T-helper 1 cell treated with Interleukin-12 subunit alpha and Interleukin-12 subunit beta and Interleukin-4 antibody, amounts not matched to agents 30 ng/mL and 1 ng/mL, for 36 hours (primary cell): ENCODE measurements around the gene TRMT11. TPM values are rescaled to one million over a fixed set of nuclear protein-coding genes. Genes with fewer than 3 reads are reported as not detected.

ENCODE experiments used
- intact Hi-C: fragments of 100-400 bp; cut with micrococcal nuclease; formaldehyde crosslinking; loops from one replicate; pipeline ENCODE4 v1.15.1; 2024
- total RNA-seq: library from RNA; stranded (reverse); gene quantifications from 2 replicates; pipeline ENCODE4 v1.2.3, GENCODE V29; 2022

TRMT11 gene
- total RNA-seq, 1 donor from 2014 or later = 17.0 TPM

DNA sequence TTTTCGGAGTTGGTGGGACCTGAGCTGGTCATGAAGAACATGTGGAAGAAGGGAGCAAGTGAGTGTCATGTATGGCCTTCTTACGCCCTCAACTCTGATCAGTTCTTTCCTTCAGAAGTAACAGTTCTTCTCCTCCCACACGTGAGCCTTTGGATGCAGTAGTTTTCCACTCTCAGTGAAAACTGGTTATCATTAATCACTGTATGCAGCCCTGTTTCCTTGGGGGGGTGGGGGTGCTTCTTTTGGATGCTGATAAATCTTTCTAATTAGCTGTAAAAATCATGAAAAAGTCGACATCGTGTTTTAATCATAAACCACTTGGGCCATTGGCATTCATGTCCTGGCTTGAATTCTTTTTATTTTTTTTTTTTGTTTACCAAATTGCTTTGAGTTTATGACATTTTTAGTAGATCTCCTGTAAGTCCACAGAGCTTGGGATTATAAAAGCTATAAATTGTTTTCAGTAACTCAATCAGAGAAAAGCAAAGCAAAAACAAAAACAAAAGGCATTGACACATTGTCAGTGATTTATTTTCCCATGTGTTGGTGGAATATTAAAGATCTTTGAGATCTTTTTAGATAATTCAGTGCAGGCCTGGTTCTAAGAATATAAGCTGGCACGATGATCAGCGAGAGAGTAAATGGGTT lies 84.8 kb downstream of the TRMT11 start:
- intact Hi-C loops = no loop called here

DNA sequence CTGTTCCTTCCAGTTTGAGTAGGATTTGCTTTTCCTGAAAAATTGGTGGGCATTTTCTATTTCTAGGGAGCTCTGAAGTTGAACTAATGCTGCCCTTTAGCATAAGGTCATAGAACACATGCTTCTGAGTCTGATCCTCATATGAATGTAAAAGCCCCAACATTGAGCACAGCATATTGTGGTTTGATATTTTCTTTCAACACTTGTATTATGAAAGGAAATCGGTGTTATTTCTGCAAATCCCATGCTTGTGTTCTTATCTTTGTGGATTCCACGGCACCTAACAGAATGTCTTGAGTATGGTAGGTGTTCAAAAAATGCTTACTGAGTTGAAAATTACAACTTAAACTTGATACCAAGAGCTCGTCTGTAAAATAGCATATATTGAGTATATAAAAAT lies 85.8 kb downstream of the TRMT11 start:
- intact Hi-C loops = no loop called here

DNA sequence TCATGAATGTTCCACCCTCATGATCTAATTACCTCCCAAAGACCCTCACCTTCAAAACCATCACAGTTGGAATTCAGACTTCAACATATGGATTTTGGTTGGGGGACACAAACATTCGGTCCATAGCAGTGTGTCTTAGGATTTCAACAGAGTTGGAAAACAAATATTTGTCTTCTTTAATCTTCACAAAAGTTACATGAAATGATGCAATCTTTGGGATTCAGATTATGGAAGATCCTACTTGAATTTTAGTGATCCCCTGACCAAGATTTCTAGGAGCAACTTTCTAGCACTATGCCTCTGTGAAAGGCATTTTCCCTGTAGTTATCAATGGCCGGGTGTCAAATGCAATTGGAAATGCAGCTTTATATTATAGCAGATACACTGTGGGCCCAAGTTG lies 86.5 kb downstream of the TRMT11 start:
- intact Hi-C loops = no loop called here

DNA sequence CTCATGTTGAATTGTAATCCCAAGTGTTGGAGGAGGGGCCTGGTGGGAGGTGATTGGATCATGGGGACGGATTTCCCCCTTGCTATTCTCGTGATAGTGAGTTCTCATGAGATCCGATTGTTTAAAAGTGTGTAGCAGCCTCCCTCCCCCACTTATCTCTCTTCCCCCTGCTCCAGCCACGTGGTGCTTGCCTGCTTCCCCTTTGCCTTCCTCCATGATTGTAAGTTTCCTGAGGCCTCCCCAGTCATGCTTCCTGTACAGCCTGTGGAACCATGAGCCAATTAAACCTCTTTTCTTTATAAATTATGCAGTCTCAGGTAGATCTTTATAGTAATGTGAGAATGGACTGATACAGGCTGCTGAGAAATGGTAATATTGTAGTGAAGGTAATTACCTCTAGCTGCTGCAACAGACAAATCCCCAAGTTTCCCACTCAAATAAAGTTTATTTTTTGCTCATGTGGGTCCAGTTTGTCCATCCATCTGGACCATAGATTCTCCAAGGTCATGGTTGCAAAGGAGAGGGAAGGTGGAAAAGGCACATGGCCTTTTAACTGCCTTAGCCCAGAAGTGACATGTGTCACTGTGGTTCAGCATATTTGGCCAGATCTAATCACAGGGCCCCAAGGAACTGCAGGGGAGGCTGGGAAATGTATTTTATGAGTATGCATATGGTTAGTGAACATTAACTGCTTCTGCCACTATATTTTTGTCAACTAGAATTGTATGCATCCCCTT lies 89.2 kb downstream of the TRMT11 start:
- intact Hi-C loops = no loop called here

DNA sequence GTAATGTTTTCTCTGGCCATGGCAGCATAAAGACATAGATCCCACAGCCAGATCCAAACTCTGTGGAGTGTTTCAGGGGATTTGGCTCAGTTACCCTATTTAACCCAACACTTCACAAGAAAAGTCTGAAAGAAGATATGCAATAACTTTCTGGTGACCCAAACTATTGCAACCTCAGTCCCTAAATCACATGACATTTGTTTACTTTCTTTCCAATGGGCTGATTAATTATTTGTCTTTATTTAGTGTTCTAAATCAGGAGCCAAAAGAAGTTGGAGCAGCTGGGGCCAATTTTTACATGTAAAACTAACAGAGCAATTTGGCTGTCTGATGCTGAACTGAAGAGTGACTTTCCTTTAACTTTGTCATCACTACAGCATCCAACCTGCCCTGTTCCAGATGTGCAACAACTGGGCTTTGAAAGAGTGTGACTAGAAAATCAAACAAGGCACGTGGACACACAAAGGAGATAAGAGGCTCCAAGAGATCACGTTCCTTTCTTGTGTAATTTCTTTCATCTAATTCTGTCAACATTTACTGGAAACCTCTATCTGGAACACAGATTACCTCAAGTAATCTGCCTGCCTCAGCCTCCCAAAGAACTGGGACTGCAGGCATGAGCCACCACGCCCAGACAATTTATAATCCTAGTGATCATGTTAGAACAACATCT lies 90.8 kb downstream of the TRMT11 start:
- intact Hi-C loops = no loop called here

DNA sequence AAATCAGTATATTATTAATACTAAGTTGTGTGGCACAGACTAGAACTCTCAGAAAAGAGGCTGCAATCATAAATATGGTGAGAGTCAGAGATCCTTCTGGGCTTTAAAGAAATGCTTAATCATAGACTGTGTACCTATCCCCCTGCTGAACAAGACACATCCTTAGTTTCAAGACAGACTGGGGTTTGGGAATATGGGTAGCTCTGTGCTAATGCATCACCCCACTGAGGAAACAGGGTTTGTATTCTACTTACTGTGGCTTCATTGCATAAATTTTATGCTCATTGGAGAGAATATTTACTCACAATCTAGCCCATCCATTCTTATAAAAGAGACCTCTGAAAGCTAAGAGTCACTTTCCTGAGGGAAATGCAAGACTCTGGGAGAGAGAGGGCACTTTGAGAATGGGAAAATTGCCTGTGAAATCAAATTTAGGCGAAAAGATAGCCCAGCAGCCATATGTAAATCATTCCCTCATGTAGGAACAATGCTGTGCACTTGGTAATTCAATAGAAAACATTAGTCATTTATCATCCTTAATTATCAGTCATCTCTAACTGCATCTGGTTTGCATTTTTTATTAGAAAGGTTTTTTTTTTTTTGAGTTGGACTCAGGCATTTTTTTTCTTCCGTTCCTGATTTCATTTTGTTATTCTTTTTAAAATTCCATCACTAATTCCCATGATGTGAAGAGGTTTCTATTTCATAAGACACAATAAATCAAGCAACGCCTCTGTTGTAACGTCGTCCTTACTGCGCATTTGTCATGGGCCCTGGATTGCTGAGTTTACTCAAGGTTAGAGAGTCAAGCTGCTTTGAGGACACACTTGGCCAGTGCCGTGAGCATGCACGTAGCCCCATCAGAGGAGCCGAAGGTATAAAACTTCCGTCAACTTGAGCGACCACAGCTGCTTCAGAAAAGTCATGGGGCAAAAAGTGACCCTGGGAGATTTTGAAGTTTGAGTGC lies 91.8 kb downstream of the TRMT11 start:
- intact Hi-C loops = no loop called here

DNA sequence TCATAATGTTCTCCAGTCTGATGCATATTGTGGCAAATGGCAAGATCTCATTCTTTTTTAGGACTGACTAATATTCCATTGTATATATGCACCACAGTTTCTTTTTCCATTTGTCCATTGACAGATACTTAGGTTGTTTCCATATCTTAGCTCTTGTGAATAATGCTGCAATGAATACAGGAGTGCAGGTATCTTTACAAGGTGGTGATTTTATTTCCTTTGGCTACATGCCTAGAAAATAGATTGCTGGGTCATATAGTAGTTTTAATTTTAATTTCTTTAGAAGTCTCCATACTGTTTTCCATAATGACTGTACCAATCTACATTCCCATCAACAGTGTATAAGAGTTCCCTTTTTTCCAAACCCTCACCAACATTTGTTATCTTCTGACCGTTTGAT lies 97.5 kb downstream of the TRMT11 start:
- intact Hi-C loops = no loop called here

DNA sequence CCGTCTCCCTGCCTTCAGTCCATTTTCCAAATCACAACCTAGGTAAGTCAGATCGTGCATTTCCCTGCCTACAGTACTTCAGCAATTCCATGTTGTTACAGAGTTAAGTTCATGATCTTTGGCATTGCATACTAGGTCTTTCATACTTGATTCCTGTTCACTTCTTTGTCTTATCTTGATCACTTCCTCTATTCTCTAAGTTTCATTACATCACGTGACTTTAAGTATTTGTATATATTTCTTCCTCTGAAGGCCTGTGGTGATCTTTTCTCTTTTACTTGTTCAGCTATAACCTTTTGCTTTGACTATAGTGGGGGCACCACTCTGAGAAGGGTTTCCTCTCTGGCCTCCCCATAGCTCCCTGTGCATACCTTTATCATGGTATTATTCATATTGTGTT lies 100.2 kb downstream of the TRMT11 start:
- intact Hi-C loops = no loop called here

Other genes starting within 250 kb of the TRMT11 start
- gene HEY2, start 236.9 kb upstream of the TRMT11 start, total RNA-seq = not detected in 2 replicates
- 47.4 and 51.3 TPM in 2 replicates for gene NCOA7, start 195.6 kb upstream of the TRMT11 start, total RNA-seq
- 8.7 and 10.4 TPM in 2 replicates for gene HINT3, start 29.8 kb upstream of the TRMT11 start, total RNA-seq